ENCODE data around the gene DOK7.

- no peak for TF ChIP-seq ZNF274 (IDR thresholded peaks at IDR 0.05; ENCODE audit: low read depth, low read length)
- no peak for TF ChIP-seq YY1 (IDR thresholded peaks at IDR 0.05; ENCODE audit: insufficient read depth, insufficient read length)
These were observed 34.6 kb downstream of the DOK7 start for GRCh38 chr4:3497523-3498389.
